HCT116 (cell line): ENCODE data around the gene CD244. TPM values are rescaled to one million over a fixed set of nuclear protein-coding genes. Genes with fewer than 3 reads are reported as not detected.

Experiments used
- ATAC-seq: fragments of 200-7000 bp; cut with Tn5 transposase; 2 replicates; pipeline ENCODE4 v1.9.1; 2020; ENCODE audit warnings: mild to moderate bottlenecking, moderate library complexity
- BruUV-seq: library from RNA; stranded (reverse); fragments of 400-500 nt; replicated peaks from 2 replicates; lab custom pipeline; 2021; lab: Mats Ljungman, UMichigan
- CTCF ChIA-PET: fragments of 300-600 bp; sonication (Branson Sonifier 250); formaldehyde crosslinking; loops from one replicate; lab custom pipeline; 2021; ENCODE audit warnings: antibody characterized with exemption; lab: Charles Lee
- POLR2A ChIA-PET: fragments of 300-600, 350-600 bp; sonication (Branson Sonifier 250); formaldehyde crosslinking; loops from one replicate; lab custom pipeline; 2021; ENCODE audit warnings: antibody characterized with exemption; lab: Charles Lee
- RAD21 ChIA-PET, 2 experiments: fragments of 300-600 bp; sonication (Branson Sonifier 250); formaldehyde crosslinking; loops; one replicate each; lab custom pipeline; 2023; ENCODE audit warnings: low total read pairs in 2 of 2; ENCODE audit not compliant: uncharacterized antibody in 2 of 2, unreplicated experiment in 2 of 2, low non-redundant PET in 1 of 2; lab: Charles Lee
- DNase-seq: peaks from one replicate; pipeline ENCODE4 v3.0.0-alpha.2; 2010; ENCODE audit warnings: low read depth, low spot score
- H2AFZ ChIP-seq: fragments of 200-600 bp; shearing (Covaris generic), sonication (generic); 2 replicates; pipeline ENCODE4 v1.6.1; 2017; ENCODE audit warnings: low read depth, mixed run types, mixed read lengths, antibody characterized with exemption, low read length; ENCODE audit not compliant: poor library complexity, severe bottlenecking
- H3K27ac ChIP-seq: 2 replicates; pipeline ENCODE4 v1.5.1; 2012; ENCODE audit warnings: low read depth, low read length
- H3K27me3 ChIP-seq: fragments of 200-600 bp; sonication (generic); 2 replicates; pipeline ENCODE4 v1.6.1; 2016; ENCODE audit warnings: mixed run types, low read length, mixed read lengths; ENCODE audit not compliant: insufficient read depth
- H3K36me3 ChIP-seq, 2 experiments: fragments of 200-500 bp in 1 of 2; fragments of 200-600 bp in 1 of 2; sonication (Bioruptor generic) in 1 of 2; sonication (generic) in 1 of 2; 2 replicates each; pipeline versions ENCODE4 v1.5.1 to v1.6.1; 2014 to 2016; ENCODE audit warnings: low read length in 2 of 2, inconsistent platforms in 1 of 2, mixed read lengths in 1 of 2, mixed run types in 1 of 2; ENCODE audit not compliant: insufficient read depth in 2 of 2, control insufficient read depth in 1 of 2
- H3K4me1 ChIP-seq, 2 experiments: fragments of 200-600 bp in 1 of 2; sonication (generic) in 1 of 2; 2 replicates each; pipeline versions ENCODE4 v1.5.1 to v1.6.1; 2012 to 2017; ENCODE audit warnings: low read length in 2 of 2, inconsistent platforms in 1 of 2, mild to moderate bottlenecking in 1 of 2, mixed read lengths in 1 of 2, mixed run types in 1 of 2, moderate library complexity in 1 of 2; ENCODE audit not compliant: insufficient read depth in 2 of 2, control insufficient read depth in 1 of 2
- H3K4me2 ChIP-seq: fragments of 200-600 bp; sonication (generic); 2 replicates; pipeline ENCODE4 v1.6.1; 2017; ENCODE audit warnings: mixed run types, low read length, mixed read lengths
- H3K4me3 ChIP-seq, 2 experiments: fragments of 200-600 bp in 1 of 2; sonication (generic) in 1 of 2; replicated peaks in 1 of 2; 2 replicates each; pipeline ENCODE4 v1.5.1; 2011 to 2016; ENCODE audit warnings: low read length in 2 of 2, control low read depth in 1 of 2, low read depth in 1 of 2, mild to moderate bottlenecking in 1 of 2, mixed read lengths in 1 of 2, mixed run types in 1 of 2
- H3K79me2 ChIP-seq: fragments of 200-600 bp; sonication (generic); 2 replicates; pipeline ENCODE4 v1.6.1; 2017; ENCODE audit warnings: mild to moderate bottlenecking, mixed run types, low read length, moderate library complexity, mixed read lengths; ENCODE audit not compliant: insufficient read depth
- H3K9ac ChIP-seq: fragments of 200-600 bp; sonication (generic); 2 replicates; pipeline ENCODE4 v1.6.1; 2016; ENCODE audit warnings: low read length, mixed read lengths
- H3K9me2 ChIP-seq: fragments of 200-600 bp; sonication (generic), shearing (Covaris generic); 2 replicates; pipeline ENCODE4 v1.6.1; 2017; ENCODE audit warnings: mixed run types, mild to moderate bottlenecking, moderate library complexity; ENCODE audit not compliant: insufficient read depth
- H3K9me3 ChIP-seq, 2 experiments: fragments of 200-500 bp in 1 of 2; fragments of 200-600 bp in 1 of 2; sonication (Bioruptor generic) in 1 of 2; sonication (generic) in 1 of 2; 2 replicates each; pipeline ENCODE4 v1.6.1; 2014 to 2017; ENCODE audit warnings: low read length in 2 of 2, mixed read lengths in 2 of 2, inconsistent platforms in 1 of 2, low read depth in 1 of 2, mild to moderate bottlenecking in 1 of 2, mixed run types in 1 of 2, moderate library complexity in 1 of 2; ENCODE audit not compliant: control insufficient read depth in 1 of 2, insufficient read depth in 1 of 2
- H4K20me1 ChIP-seq: fragments of 200-600 bp; sonication (generic), shearing (Covaris generic); 2 replicates; pipeline ENCODE4 v1.6.1; 2017; ENCODE audit warnings: mixed run types, mild to moderate bottlenecking, moderate library complexity; ENCODE audit not compliant: insufficient read depth
- CBX3 ChIP-seq: IDR thresholded peaks from 2 replicates; pipeline ENCODE4 v1.6.1; 2012; ENCODE audit warnings: low read depth
- CEBPB ChIP-seq: IDR thresholded peaks from 2 replicates; pipeline ENCODE4 v1.6.1; 2012; ENCODE audit warnings: low read depth
- EGR1 ChIP-seq: IDR thresholded peaks from 2 replicates; pipeline ENCODE4 v1.6.1; 2012; ENCODE audit warnings: low read depth
- ELF1 ChIP-seq: IDR thresholded peaks from 2 replicates; pipeline ENCODE4 v1.6.1; 2012; ENCODE audit warnings: low read depth, borderline replicate concordance
- EZH2 ChIP-seq: fragments of 200-600 bp; sonication (generic); IDR thresholded peaks from 2 replicates; pipeline ENCODE4 v1.6.1; 2017; ENCODE audit warnings: antibody characterized with exemption, mixed run types
- EZH2phosphoT487 ChIP-seq: fragments of 200-600 bp; IDR thresholded peaks from 2 replicates; pipeline ENCODE4 v1.6.1; 2018; ENCODE audit warnings: antibody characterized with exemption, borderline replicate concordance
- FOSL1 ChIP-seq: IDR thresholded peaks from 2 replicates; pipeline ENCODE4 v1.6.1; 2012; ENCODE audit warnings: low read depth
- JUND ChIP-seq: IDR thresholded peaks from 2 replicates; pipeline ENCODE4 v1.6.1; 2012
- POLR2A ChIP-seq: IDR thresholded peaks from 2 replicates; pipeline ENCODE4 v1.7.0; 2011; ENCODE audit warnings: borderline replicate concordance; ENCODE audit not compliant: insufficient read depth, insufficient read length; ENCODE audit errors: extremely low read depth
- POLR2AphosphoS5 ChIP-seq: IDR thresholded peaks from 2 replicates; pipeline ENCODE4 v1.6.1; 2011; ENCODE audit warnings: mild to moderate bottlenecking, low read depth, low read length, moderate library complexity
- SP1 ChIP-seq: IDR thresholded peaks from 2 replicates; pipeline ENCODE4 v1.6.1; 2012; ENCODE audit warnings: low read depth
- SRF ChIP-seq: IDR thresholded peaks from 2 replicates; pipeline ENCODE4 v1.6.1; 2012; ENCODE audit warnings: low read depth
- TCF7L2 ChIP-seq: IDR thresholded peaks from 2 replicates; pipeline ENCODE4 v1.7.0; 2011; ENCODE audit warnings: borderline replicate concordance, inconsistent platforms; ENCODE audit not compliant: insufficient read depth, insufficient read length; ENCODE audit errors: extremely low read depth
- YY1 ChIP-seq: IDR thresholded peaks from 2 replicates; pipeline ENCODE4 v1.6.1; 2011; ENCODE audit warnings: low read length, low read depth, moderate library complexity, mild to moderate bottlenecking; ENCODE audit not compliant: insufficient replicate concordance; ENCODE audit errors: extremely low read depth
- ZFX ChIP-seq: fragments of 450-650 bp; IDR thresholded peaks from 2 replicates; pipeline ENCODE4 v1.6.1; 2017
- intact Hi-C: fragments of 100-400 bp; cut with micrococcal nuclease; formaldehyde crosslinking; loops from 2 replicates; pipeline ENCODE4 v1.10.0; 2022
- total RNA-seq: library from RNA; stranded (reverse); gene quantifications from one replicate; pipeline ENCODE4 v1.2.1, GENCODE V29; 2021; ENCODE audit not compliant: unreplicated experiment
- TF ChIP-seq, protein P1 (sequence below): IDR thresholded peaks from 2 replicates; pipeline ENCODE4 v1.6.1; 2011; ENCODE audit warnings: mild to moderate bottlenecking, low read length, moderate library complexity; ENCODE audit not compliant: insufficient replicate concordance; ENCODE audit errors: extremely low read depth
- TF ChIP-seq, protein P2 (sequence below): IDR thresholded peaks from 2 replicates; pipeline ENCODE4 v1.6.1; 2012; ENCODE audit warnings: low read depth
- TF ChIP-seq, protein P3 (sequence below): IDR thresholded peaks from 2 replicates; pipeline ENCODE4 v1.6.1; 2012

The CD244 gene
- total RNA-seq, 1 experiment from 2014 or later, result not detected

DNA sequence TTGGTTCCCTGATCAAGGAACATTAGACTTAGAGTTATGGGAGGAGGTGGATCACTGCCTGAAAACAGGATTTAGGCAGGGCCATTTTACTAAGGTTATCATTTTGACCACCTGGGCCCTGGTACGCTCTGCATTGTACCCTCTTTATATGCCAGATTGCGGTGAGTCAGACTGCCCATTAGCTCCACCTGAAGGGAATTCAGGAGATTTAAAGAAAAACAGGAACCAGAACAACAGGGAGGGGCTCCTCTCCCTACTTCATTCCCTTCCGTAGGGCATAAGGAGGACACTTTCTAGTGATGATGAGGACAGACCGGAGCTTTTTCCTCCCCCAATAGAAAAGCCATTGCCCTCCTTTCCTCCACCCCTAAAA lies 42.9 kb upstream of the CD244 start (continued):
- TF ChIP-seq, protein P1, sequence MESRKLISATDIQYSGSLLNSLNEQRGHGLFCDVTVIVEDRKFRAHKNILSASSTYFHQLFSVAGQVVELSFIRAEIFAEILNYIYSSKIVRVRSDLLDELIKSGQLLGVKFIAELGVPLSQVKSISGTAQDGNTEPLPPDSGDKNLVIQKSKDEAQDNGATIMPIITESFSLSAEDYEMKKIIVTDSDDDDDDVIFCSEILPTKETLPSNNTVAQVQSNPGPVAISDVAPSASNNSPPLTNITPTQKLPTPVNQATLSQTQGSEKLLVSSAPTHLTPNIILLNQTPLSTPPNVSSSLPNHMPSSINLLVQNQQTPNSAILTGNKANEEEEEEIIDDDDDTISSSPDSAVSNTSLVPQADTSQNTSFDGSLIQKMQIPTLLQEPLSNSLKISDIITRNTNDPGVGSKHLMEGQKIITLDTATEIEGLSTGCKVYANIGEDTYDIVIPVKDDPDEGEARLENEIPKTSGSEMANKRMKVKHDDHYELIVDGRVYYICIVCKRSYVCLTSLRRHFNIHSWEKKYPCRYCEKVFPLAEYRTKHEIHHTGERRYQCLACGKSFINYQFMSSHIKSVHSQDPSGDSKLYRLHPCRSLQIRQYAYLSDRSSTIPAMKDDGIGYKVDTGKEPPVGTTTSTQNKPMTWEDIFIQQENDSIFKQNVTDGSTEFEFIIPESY, result no peak

DNA sequence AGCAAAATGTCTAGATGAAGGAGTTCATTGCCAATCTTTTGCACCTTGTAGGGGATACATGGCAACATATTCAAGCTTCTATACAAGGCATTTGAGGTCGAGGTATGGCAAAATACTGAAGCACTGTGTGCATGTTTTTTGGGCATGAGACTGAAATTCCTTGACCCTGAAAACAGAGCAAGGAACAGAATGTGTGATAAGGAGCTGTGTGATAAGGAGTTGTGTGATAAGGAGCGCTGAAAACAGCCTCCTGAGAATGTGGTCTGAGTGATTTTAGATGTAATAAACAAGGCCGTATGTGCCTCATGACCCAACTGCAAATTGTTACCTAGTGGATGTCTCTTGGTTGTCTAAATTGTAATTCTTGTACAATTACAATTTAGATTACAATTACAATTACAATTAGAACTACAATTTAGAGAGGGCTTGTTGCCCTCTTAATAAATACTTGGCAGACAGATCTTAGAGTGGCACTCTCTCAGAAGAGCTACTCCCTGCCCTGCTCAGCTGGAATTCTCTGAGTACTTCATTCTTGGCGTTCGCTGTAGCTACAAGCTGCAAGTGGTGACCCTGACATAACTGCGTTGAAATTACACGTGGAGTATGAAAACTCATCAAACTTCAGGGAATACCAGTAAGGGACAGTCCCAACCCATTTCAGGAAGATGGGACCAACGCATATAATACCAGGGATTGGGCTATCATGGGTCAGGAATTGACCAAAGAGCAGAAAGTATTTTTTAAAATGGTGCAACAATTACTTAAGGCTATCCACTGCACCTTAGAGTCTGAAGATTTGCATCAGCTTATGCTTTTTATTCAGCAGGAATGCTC lies 42.3 kb upstream of the CD244 start:
- H4K20me1 ChIP-seq, result no peaks in the 10 kb centered on the region
- H3K9me3 ChIP-seq, result no peaks in the 10 kb centered on the region
- H3K4me3 ChIP-seq, result no peak overlapping the region
- TF ChIP-seq CBX3, result no peak
- no peak for TF ChIP-seq EZH2phosphoT487
- TF ChIP-seq YY1, result no peak
- TF ChIP-seq, protein P1, result no peak
- TF ChIP-seq CEBPB, result no peak
- no peak for TF ChIP-seq TCF7L2
- TF ChIP-seq, protein P2, sequence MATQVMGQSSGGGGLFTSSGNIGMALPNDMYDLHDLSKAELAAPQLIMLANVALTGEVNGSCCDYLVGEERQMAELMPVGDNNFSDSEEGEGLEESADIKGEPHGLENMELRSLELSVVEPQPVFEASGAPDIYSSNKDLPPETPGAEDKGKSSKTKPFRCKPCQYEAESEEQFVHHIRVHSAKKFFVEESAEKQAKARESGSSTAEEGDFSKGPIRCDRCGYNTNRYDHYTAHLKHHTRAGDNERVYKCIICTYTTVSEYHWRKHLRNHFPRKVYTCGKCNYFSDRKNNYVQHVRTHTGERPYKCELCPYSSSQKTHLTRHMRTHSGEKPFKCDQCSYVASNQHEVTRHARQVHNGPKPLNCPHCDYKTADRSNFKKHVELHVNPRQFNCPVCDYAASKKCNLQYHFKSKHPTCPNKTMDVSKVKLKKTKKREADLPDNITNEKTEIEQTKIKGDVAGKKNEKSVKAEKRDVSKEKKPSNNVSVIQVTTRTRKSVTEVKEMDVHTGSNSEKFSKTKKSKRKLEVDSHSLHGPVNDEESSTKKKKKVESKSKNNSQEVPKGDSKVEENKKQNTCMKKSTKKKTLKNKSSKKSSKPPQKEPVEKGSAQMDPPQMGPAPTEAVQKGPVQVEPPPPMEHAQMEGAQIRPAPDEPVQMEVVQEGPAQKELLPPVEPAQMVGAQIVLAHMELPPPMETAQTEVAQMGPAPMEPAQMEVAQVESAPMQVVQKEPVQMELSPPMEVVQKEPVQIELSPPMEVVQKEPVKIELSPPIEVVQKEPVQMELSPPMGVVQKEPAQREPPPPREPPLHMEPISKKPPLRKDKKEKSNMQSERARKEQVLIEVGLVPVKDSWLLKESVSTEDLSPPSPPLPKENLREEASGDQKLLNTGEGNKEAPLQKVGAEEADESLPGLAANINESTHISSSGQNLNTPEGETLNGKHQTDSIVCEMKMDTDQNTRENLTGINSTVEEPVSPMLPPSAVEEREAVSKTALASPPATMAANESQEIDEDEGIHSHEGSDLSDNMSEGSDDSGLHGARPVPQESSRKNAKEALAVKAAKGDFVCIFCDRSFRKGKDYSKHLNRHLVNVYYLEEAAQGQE, result no peak
- TF ChIP-seq FOSL1, result no peak
- TF ChIP-seq EZH2, result no peak
- TF ChIP-seq JUND, result no peak
- no peak for TF ChIP-seq SP1
- TF ChIP-seq EGR1, result no peak
- TF ChIP-seq POLR2AphosphoS5, result no peak
- no peak for TF ChIP-seq POLR2A
- TF ChIP-seq ZFX, result no peak
- TF ChIP-seq, protein P3, sequence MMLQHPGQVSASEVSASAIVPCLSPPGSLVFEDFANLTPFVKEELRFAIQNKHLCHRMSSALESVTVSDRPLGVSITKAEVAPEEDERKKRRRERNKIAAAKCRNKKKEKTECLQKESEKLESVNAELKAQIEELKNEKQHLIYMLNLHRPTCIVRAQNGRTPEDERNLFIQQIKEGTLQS, result no peak
- no peak for TF ChIP-seq ELF1
- TF ChIP-seq SRF, result no peak
- TF ChIP-seq, all 23 proteins: peak for 0
- Histone ChIP-seq H3K4me1 (no peaks in the 10 kb centered on the region), H3K27me3 (0 out of 2 replicates have a peak, but pooled peaks cover 7% of the 10 kb centered on the region), H3K27ac (no peak overlapping the region), H3K9me2 (no peaks in the 10 kb centered on the region), H3K79me2 (no peaks in the 10 kb centered on the region), H3K36me3 (no peaks in the 10 kb centered on the region), H3K4me2 (no peak overlapping the region), H2AFZ (no peak overlapping the region), H3K9ac (no peak overlapping the region)
- ATAC-seq (no peak), DNase-seq (no peak)
- CTCF ChIA-PET, result no interaction called here
- POLR2A ChIA-PET, result no interaction called here
- RAD21 ChIA-PET, result no interaction called here
- no TSS peak for BruUV-seq
- intact Hi-C loops, result no loop called here
